ENCODE measurements around the gene NUDT21. TPM values are rescaled to one million over a fixed set of nuclear protein-coding genes. Genes with fewer than 3 reads are reported as not detected.
"Not testable (repeated sequence)": the region's sequence is repeated elsewhere in the genome, so short reads cannot be mapped to it uniquely, and the experiment has no call there.

Gene NUDT21
- total RNA-seq, 1 donor from 2014 or later: 80.9 TPM

DNA sequence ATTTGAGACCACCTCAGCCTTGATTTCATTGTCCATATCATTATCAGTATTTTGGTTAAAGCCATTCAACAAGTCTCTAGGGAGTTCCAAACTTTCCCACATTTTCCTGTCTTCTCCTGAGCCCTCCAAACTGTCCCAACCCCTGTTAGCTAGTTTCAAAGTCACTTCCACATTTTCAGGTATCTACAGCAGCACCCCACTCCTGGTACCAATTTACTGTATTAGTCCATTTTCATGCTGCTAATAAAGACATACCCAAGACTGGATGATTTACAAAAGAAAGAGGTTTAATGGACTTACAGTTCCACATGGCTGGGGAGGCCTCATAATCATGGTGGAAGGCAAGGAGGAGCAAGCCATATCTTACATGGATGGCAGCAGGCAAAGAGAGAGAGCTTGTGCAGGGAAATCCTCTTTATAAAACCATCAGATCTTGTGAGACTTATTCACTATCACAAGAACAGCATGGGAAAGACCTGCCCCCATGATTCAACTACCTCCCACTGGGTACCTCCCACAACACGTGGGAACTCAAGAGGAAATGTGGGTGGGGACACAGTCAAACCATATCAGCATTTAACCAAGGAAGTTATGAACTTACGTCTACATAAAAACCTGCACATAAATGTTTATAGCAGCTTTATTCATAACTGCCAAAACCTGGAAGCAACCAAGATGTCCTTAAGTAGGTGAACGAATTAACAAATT lies 70.2 kb downstream of the NUDT21 start:
- not testable (repeated sequence) for DNase-seq (ENCODE audit: low spot score)

Other genes with a start within 250 kb of the NUDT21 start
- 121 TPM for gene AMFR, start 25.8 kb downstream of the NUDT21 start, total RNA-seq
- gene OGFOD1, start 222 bp upstream of the NUDT21 start, total RNA-seq: 34.2 TPM
- gene BBS2, start 68.7 kb upstream of the NUDT21 start, total RNA-seq: 42.7 TPM
- not detected for gene MT4, start 113.7 kb upstream of the NUDT21 start, total RNA-seq
- gene MT3, start 138.2 kb upstream of the NUDT21 start, total RNA-seq: 1.4 TPM
- 157 TPM for gene MT2A, start 157.3 kb upstream of the NUDT21 start, total RNA-seq
- gene MT1E, start 174.4 kb upstream of the NUDT21 start, total RNA-seq: 137 TPM
- gene MT1M, start 181.3 kb upstream of the NUDT21 start, total RNA-seq: 4.6 TPM
- gene MT1A, start 187.3 kb upstream of the NUDT21 start, total RNA-seq: 1.9 TPM
- not detected for gene MT1B, start 200.6 kb upstream of the NUDT21 start, total RNA-seq
- 36.6 TPM for gene MT1F, start 206.6 kb upstream of the NUDT21 start, total RNA-seq
- gene MT1G, start 216.7 kb upstream of the NUDT21 start, total RNA-seq: 55.2 TPM
- 2.9 TPM for gene MT1H, start 218.5 kb upstream of the NUDT21 start, total RNA-seq
- gene MT1X, start 231.1 kb upstream of the NUDT21 start, total RNA-seq: 75.1 TPM

Data from mucosa of gallbladder (tissue), 1 donor.